Keratinocyte (primary cell): ENCODE results near the gene R3HDM4.

ENCODE experiments used
- CTCF ChIP-seq, 3 experiments: IDR thresholded peaks in 1 of 3; conservative IDR thresholded peaks in 1 of 3; optimal IDR thresholded peaks in 1 of 3; 2 replicates in 2 of 3; 3 replicates in 1 of 3; pipeline versions ENCODE3 to v1.5.1; 2011; ENCODE audit warnings: low read length in 3 of 3, mild to moderate bottlenecking in 3 of 3, moderate library complexity in 2 of 3, control low read depth in 1 of 3, inconsistent platforms in 1 of 3; ENCODE audit not compliant: insufficient read depth in 2 of 3; ENCODE audit errors: extremely low read depth in 1 of 3
- EZH2 ChIP-seq: IDR thresholded peaks from one replicate; pipeline ENCODE4 v1.6.1; 2012; ENCODE audit warnings: inconsistent platforms, mild to moderate bottlenecking, low read length, moderate library complexity

GRCh38 chr19:890831-891230, 22.2 kb downstream of the R3HDM4 start:
- TF ChIP-seq CTCF (optimal IDR thresholded peaks at IDR 0.05 in 1 of 3, IDR thresholded peaks at IDR 0.05 in 1 of 3, conservative IDR thresholded peaks at IDR 0.05 in 1 of 3; ENCODE audit: extremely low read depth in 1 of 3, insufficient read depth in 2 of 3, low read length in 3 of 3), result no peak
- TF ChIP-seq EZH2, result no peak
